Kidney (tissue), 14 donors: Measurements from ENCODE around the gene SIK1. TPM values are rescaled to one million over a fixed set of nuclear protein-coding genes. Genes with fewer than 3 reads are reported as not detected.

Source experiments
- DNase-seq, 5 donors: peaks; one replicate each; pipeline ENCODE4 v3.0.0-alpha.2; 2013 to 2020
- FAIRE-seq: peaks from 2 replicates; lab custom pipeline; 2012; peaks lifted over from hg19 to GRCh38; lab: Jason Lieb, UNC
- H3K27ac ChIP-seq, 2 donors: one replicate each; pipeline ENCODE4 v1.7.0; 2013; ENCODE audit warnings: low read depth in 2 of 2, low read length in 2 of 2, inconsistent platforms in 1 of 2
- H3K27me3 ChIP-seq: one replicate; pipeline ENCODE4 v1.7.1; 2013; ENCODE audit warnings: low read length, inconsistent platforms; ENCODE audit not compliant: control insufficient read depth, insufficient read depth
- H3K36me3 ChIP-seq, 3 donors: one replicate each; pipeline versions ENCODE4 v1.7.0 to v1.7.1; 2013; ENCODE audit warnings: low read length in 3 of 3, control low read depth in 1 of 3, inconsistent platforms in 1 of 3; ENCODE audit not compliant: insufficient read depth in 3 of 3, control insufficient read depth in 2 of 3
- H3K4me1 ChIP-seq, 3 donors: one replicate each; pipeline versions ENCODE4 v1.7.0 to v1.7.1; 2013; ENCODE audit warnings: low read length in 3 of 3, inconsistent platforms in 1 of 3, low read depth in 1 of 3; ENCODE audit not compliant: control insufficient read depth in 2 of 3, insufficient read depth in 2 of 3
- H3K4me3 ChIP-seq, 3 donors: one replicate each; pipeline versions ENCODE4 v1.7.0 to v1.8.1; 2013; ENCODE audit warnings: low read length in 3 of 3, control low read depth in 1 of 3, inconsistent platforms in 1 of 3
- H3K9ac ChIP-seq, 3 donors: one replicate each; pipeline versions ENCODE4 v1.7.0 to v1.7.1; 2013; ENCODE audit warnings: low read length in 3 of 3, control low read depth in 1 of 3, inconsistent platforms in 1 of 3
- H3K9me3 ChIP-seq, 3 donors: one replicate each; pipeline versions ENCODE4 v1.7.0 to v1.7.1; 2013; ENCODE audit warnings: low read length in 3 of 3, control low read depth in 1 of 3, inconsistent platforms in 1 of 3; ENCODE audit not compliant: control insufficient read depth in 2 of 3, insufficient read depth in 1 of 3
- intact Hi-C: fragments of 100-400 bp; cut with DNase I; formaldehyde crosslinking; loops from one replicate; pipeline ENCODE4 v1.11.1; 2022
- polyA plus RNA-seq: library from polyadenylated mRNA; stranded (reverse); fragments of 350-450 nt; fragmentation: Illumina TruSeq; extraction: RNeasy Lipid Tissue Mini Kit (QIAGEN cat#74804); gene quantifications from one replicate; pipeline ENCODE4 v1.2.3, GENCODE V29; 2014; ENCODE audit warnings: low read depth, low replicate concordance; ENCODE audit not compliant: insufficient read depth
- total RNA-seq: library from RNA; stranded (reverse); fragmentation: NEBNext Ultra II Directional; extraction: Animal tissue kit (Norgen Biotek cat#: 25700); gene quantifications from one replicate; pipeline ENCODE4 v1.2.1, GENCODE V29; 2021
- TF ChIP-seq, protein P1 (sequence below): IDR thresholded peaks from 3 replicates; pipeline ENCODE4 v1.5.1; 2012; ENCODE audit warnings: mild to moderate bottlenecking, moderate library complexity, borderline replicate concordance; ENCODE audit not compliant: insufficient read depth; ENCODE audit errors: extremely low read depth
- donor health status: control.
- donor health status: control.
- donor health status: control.
- donor health status: control.
- donor health status: control.
- donor health status: DM: yes; HTN: yes; CAD: no.
- donor health status: Normal renal cell carcinoma (clear cell type).

SIK1 gene
- total and polyA plus RNA-seq, 2 donors from 2014 or later = 3.4 to 24.9 TPM

DNA sequence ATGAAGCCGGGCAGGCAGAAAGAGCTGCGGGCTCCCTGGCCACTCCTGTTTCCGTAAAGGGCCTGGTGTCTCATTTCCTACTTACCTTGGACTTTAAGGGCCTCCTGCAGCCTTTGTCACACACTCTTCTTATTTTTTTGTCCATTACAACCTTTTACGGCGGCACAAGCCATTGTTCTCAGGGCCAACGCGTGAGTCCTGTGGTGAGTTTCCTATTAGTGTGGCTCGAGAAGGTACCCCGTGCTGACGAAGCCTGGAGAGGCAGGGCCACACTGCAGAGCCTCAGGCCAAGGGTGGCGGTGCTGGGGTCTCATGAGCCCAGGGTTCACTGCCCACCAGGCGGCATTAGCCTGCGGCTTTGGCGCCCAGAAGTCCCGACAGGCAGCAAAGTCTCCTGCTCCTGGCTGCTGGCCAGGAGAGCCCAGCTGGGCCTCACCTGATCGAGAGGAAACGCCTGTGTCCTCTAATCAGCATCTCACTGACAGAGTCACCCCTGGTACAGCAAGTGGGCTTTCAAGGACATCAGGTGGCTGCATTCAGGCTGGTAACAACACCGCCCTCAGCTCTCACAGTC is 62.0 kb downstream of the SIK1 start:
- DNase-seq (peak in 3 of 5 donors; percentile 49 to 73 (median 63)), FAIRE-seq (no peak)
- peak overlapping the region in 1 of 2 donors; percentile 43 for H3K27ac ChIP-seq
- peaks cover 0 to 8% (median 0%) of the 10 kb centered on the region in 3 donors for H3K4me1 ChIP-seq
- TF ChIP-seq, protein P1, sequence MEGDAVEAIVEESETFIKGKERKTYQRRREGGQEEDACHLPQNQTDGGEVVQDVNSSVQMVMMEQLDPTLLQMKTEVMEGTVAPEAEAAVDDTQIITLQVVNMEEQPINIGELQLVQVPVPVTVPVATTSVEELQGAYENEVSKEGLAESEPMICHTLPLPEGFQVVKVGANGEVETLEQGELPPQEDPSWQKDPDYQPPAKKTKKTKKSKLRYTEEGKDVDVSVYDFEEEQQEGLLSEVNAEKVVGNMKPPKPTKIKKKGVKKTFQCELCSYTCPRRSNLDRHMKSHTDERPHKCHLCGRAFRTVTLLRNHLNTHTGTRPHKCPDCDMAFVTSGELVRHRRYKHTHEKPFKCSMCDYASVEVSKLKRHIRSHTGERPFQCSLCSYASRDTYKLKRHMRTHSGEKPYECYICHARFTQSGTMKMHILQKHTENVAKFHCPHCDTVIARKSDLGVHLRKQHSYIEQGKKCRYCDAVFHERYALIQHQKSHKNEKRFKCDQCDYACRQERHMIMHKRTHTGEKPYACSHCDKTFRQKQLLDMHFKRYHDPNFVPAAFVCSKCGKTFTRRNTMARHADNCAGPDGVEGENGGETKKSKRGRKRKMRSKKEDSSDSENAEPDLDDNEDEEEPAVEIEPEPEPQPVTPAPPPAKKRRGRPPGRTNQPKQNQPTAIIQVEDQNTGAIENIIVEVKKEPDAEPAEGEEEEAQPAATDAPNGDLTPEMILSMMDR = no peak
- intact Hi-C loops = no loop called here
- no peak overlapping the region for H3K9ac ChIP-seq
- no peaks in the 10 kb centered on the region for H3K27me3 ChIP-seq
- no peaks in the 10 kb centered on the region for H3K36me3 ChIP-seq
- no peak overlapping the region for H3K4me3 ChIP-seq
- peaks cover 0 to 2% (median 0%) of the 10 kb centered on the region in 3 donors for H3K9me3 ChIP-seq

Other genes with a start within 250 kb of the SIK1 start
- 0.60 TPM for gene HSF2BP, start 232.4 kb upstream of the SIK1 start, total RNA-seq
- 0.19 TPM for gene HSF2BP, start 232.4 kb upstream of the SIK1 start, polyA plus RNA-seq
- 17.8 TPM for gene RRP1B, start 232.4 kb upstream of the SIK1 start, total RNA-seq
- gene RRP1B, start 232.4 kb upstream of the SIK1 start, polyA plus RNA-seq = 5.0 TPM